Stimulated activated CD8-positive, alpha-beta memory T cell treated with anti-CD3 and anti-CD28 coated beads, Interleukin-4, amount 100 ng/mL, for 1 hour (primary cell): ENCODE measurements around the gene LASP1.

Experiments
- DNase-seq, 2 donors: peaks; one replicate each; pipeline ENCODE4 v3.0.0-alpha.2; 2020; ENCODE audit warnings: low read depth in 2 of 2, low spot score in 1 of 2

The LASP1 gene

GRCh38 chr17:38885728-38886642, 16.1 kb downstream of the LASP1 start:
- DNase-seq = no peak

- DNase-seq = no peak
Measured at GRCh38 chr17:38886643-38887010, 16.8 kb downstream of the LASP1 start.

GRCh38 chr17:38888842-38889241, 19.0 kb downstream of the LASP1 start:
- no peak for DNase-seq

GRCh38 chr17:38889745-38890409, 20.0 kb downstream of the LASP1 start:
- no peak for DNase-seq

GRCh38 chr17:38890410-38890746, 20.5 kb downstream of the LASP1 start:
- no peak for DNase-seq

GRCh38 chr17:38891441-38891840, 21.6 kb downstream of the LASP1 start:
- DNase-seq = no peak

- no peak for DNase-seq
Measured at GRCh38 chr17:38892083-38892482, 22.2 kb downstream of the LASP1 start.

- no peak for DNase-seq
Measured at GRCh38 chr17:38892620-38893019, 22.8 kb downstream of the LASP1 start.

GRCh38 chr17:38893113-38893512, 23.3 kb downstream of the LASP1 start:
- DNase-seq = no peak

- DNase-seq = no peak
Measured at GRCh38 chr17:38893607-38894006, 23.7 kb downstream of the LASP1 start.

GRCh38 chr17:38894276-38894675, 24.4 kb downstream of the LASP1 start:
- DNase-seq = no peak

GRCh38 chr17:38896346-38896954, 26.6 kb downstream of the LASP1 start:
- DNase-seq = no peak

- no peak for DNase-seq
Measured at GRCh38 chr17:38897176-38897575, 27.3 kb downstream of the LASP1 start.

GRCh38 chr17:38897671-38898290, 27.9 kb downstream of the LASP1 start:
- DNase-seq = no peak

- DNase-seq = no peak
Measured at GRCh38 chr17:38898291-38898679, 28.4 kb downstream of the LASP1 start.

GRCh38 chr17:38898812-38899348, 29.0 kb downstream of the LASP1 start:
- DNase-seq = peak; percentile 46 to 69

GRCh38 chr17:38899421-38899820, 29.6 kb downstream of the LASP1 start:
- no peak for DNase-seq

- DNase-seq = peak in 1 of 2 donors; percentile 21
Measured at GRCh38 chr17:38900978-38901656, 31.3 kb downstream of the LASP1 start.

GRCh38 chr17:38903404-38903803, 33.5 kb downstream of the LASP1 start:
- DNase-seq = no peak

- DNase-seq = no peak
Measured at GRCh38 chr17:38904892-38905291, 35.0 kb downstream of the LASP1 start.

GRCh38 chr17:38905375-38905774, 35.5 kb downstream of the LASP1 start:
- no peak for DNase-seq
